HepG2 (cell line): ENCODE data around the gene CCDC192. TPM values are rescaled to one million over a fixed set of nuclear protein-coding genes. Genes with fewer than 3 reads are reported as not detected.

Source experiments
- ATAC-seq: fragments of 200-7000 bp; cut with Tn5 transposase; 3 replicates; pipeline ENCODE4 v1.9.1; 2020; ENCODE audit warnings: mild to moderate bottlenecking, moderate library complexity
- BruUV-seq: library from RNA; stranded (reverse); fragments of 400-500 nt; replicated peaks from 2 replicates; lab custom pipeline; 2021; lab: Mats Ljungman, UMichigan
- CTCF ChIA-PET: fragments of 300-600 bp; formaldehyde crosslinking; extraction: SDS; loops from one replicate; lab custom pipeline; 2021; ENCODE audit warnings: low total read pairs, inconsistent platforms, low intra/inter-chr PET ratio; lab: Yijun Ruan, JAX
- POLR2A ChIA-PET: fragments of 350-600 bp; sonication (Branson Sonifier 250); formaldehyde crosslinking; loops from one replicate; lab custom pipeline; 2020; ENCODE audit warnings: antibody characterized with exemption, inconsistent platforms; lab: Yijun Ruan, JAX
- DNase-seq: peaks from one replicate; pipeline ENCODE4 v3.0.0-alpha.2; 2015; ENCODE audit warnings: low spot score
- FAIRE-seq: peaks from 3 replicates; lab custom pipeline; 2011; peaks lifted over from hg19 to GRCh38; lab: Jason Lieb, UNC
- H2AFZ ChIP-seq: one replicate; pipeline ENCODE4 v1.6.1; 2011; ENCODE audit warnings: low read length, inconsistent platforms
- H3K27ac ChIP-seq: fragments of 300-600 bp; 3 replicates; pipeline ENCODE4 v1.8.0; 2011; ENCODE audit warnings: mixed run types, mild to moderate bottlenecking, mixed read lengths, low read length, inconsistent platforms; ENCODE audit not compliant: insufficient read depth; ENCODE audit errors: extremely low read length
- H3K27me3 ChIP-seq, 2 experiments: fragments of 200-600 bp in 1 of 2; 2 replicates in 1 of 2; 3 replicates in 1 of 2; pipeline versions ENCODE4 v1.6.0 to v1.8.0; 2011; ENCODE audit warnings: low read length in 2 of 2, mild to moderate bottlenecking in 2 of 2, moderate library complexity in 2 of 2, inconsistent platforms in 1 of 2; ENCODE audit not compliant: insufficient read depth in 2 of 2, control insufficient read depth in 1 of 2
- H3K36me3 ChIP-seq, 2 experiments: fragments of 200-600 bp in 1 of 2; replicated peaks in 1 of 2; 2 replicates in 1 of 2; 3 replicates in 1 of 2; pipeline versions ENCODE4 v1.5.1 to v1.8.0; 2011; ENCODE audit warnings: low read length in 2 of 2, inconsistent platforms in 1 of 2; ENCODE audit not compliant: insufficient read depth in 2 of 2, control insufficient read depth in 1 of 2
- H3K4me1 ChIP-seq: 2 replicates; pipeline ENCODE4 v1.5.1; 2012; ENCODE audit warnings: low read length, inconsistent platforms; ENCODE audit not compliant: insufficient read depth
- H3K4me2 ChIP-seq: 2 replicates; pipeline ENCODE4 v1.6.0; 2011; ENCODE audit warnings: low read depth, low read length, inconsistent platforms
- H3K4me3 ChIP-seq, 3 experiments: fragments of 200-600 bp in 1 of 3; sonication (generic), shearing (Covaris generic) in 1 of 3; replicated peaks in 1 of 3; 2 replicates each; pipeline ENCODE4 v1.5.1; 2011 to 2016; ENCODE audit warnings: low read length in 3 of 3, inconsistent platforms in 2 of 3, low read depth in 2 of 3, mild to moderate bottlenecking in 2 of 3, control low read depth in 1 of 3, mixed read lengths in 1 of 3; ENCODE audit not compliant: insufficient read depth in 1 of 3
- H3K79me2 ChIP-seq: one replicate; pipeline ENCODE4 v1.6.1; 2011; ENCODE audit warnings: low read length, inconsistent platforms; ENCODE audit not compliant: insufficient read depth
- H3K9ac ChIP-seq: 2 replicates; pipeline ENCODE4 v1.6.0; 2011; ENCODE audit warnings: mild to moderate bottlenecking, low read depth, low read length, inconsistent platforms; ENCODE audit not compliant: insufficient read depth
- H3K9me3 ChIP-seq: 2 replicates; pipeline ENCODE4 v1.5.1; 2012; ENCODE audit warnings: mild to moderate bottlenecking, low read length
- H4K20me1 ChIP-seq: 2 replicates; pipeline ENCODE4 v1.6.0; 2011; ENCODE audit warnings: inconsistent platforms, mild to moderate bottlenecking, low read length, moderate library complexity; ENCODE audit not compliant: insufficient read depth
- CEBPG ChIP-seq: IDR thresholded peaks from 2 replicates; pipeline ENCODE4 v1.6.1; 2016
- GABPB1 ChIP-seq: IDR thresholded peaks from 2 replicates; pipeline ENCODE4 v1.6.1; 2016; ENCODE audit warnings: mild to moderate bottlenecking, missing genetic modification reagents, moderate library complexity, missing compliant biosample characterization
- IKZF5 ChIP-seq: IDR thresholded peaks from 2 replicates; pipeline ENCODE4 v1.6.1; 2018; ENCODE audit warnings: missing genetic modification reagents, mild to moderate bottlenecking, missing compliant biosample characterization
- PAWR ChIP-seq: sonication (generic); formaldehyde crosslinking; IDR thresholded peaks from 2 replicates; pipeline ENCODE4 v1.4.0; 2020; ENCODE audit warnings: missing genetic modification reagents, mild to moderate bottlenecking, borderline replicate concordance
- PCBP2 ChIP-seq: fragments of 200-400 bp; formaldehyde crosslinking; optimal IDR thresholded peaks from 2 replicates; pipeline ENCODE3; 2018; ENCODE audit warnings: low read length, low read depth; ENCODE audit not compliant: poor library complexity, severe bottlenecking
- SIX1 ChIP-seq: sonication (generic); formaldehyde crosslinking; IDR thresholded peaks from 2 replicates; pipeline ENCODE4 v1.4.0; 2020; ENCODE audit warnings: missing genetic modification reagents, borderline replicate concordance
- SNRNP70 ChIP-seq: fragments of 200-400 bp; formaldehyde crosslinking; IDR thresholded peaks from 2 replicates; pipeline ENCODE4 v1.6.1; 2017; ENCODE audit warnings: mild to moderate bottlenecking, low read depth, low read length, moderate library complexity
- TEAD2 ChIP-seq: sonication (generic); formaldehyde crosslinking; IDR thresholded peaks from 2 replicates; pipeline ENCODE4 v1.9.0; 2021; ENCODE audit warnings: missing genetic modification reagents
- ZNF143 ChIP-seq: sonication (generic); formaldehyde crosslinking; IDR thresholded peaks from 2 replicates; pipeline ENCODE4 v1.4.0; 2020; ENCODE audit warnings: missing genetic modification reagents
- ZNF232 ChIP-seq: sonication (generic); formaldehyde crosslinking; IDR thresholded peaks from 2 replicates; pipeline ENCODE4 v1.4.0; 2020; ENCODE audit warnings: missing genetic modification reagents, borderline replicate concordance
- ZNF552 ChIP-seq: sonication (generic); formaldehyde crosslinking; IDR thresholded peaks from 2 replicates; pipeline ENCODE4 v1.9.0; 2022; ENCODE audit warnings: missing genetic modification reagents, mild to moderate bottlenecking, borderline replicate concordance
- ZZZ3 ChIP-seq: sonication (generic); formaldehyde crosslinking; IDR thresholded peaks from 2 replicates; pipeline ENCODE4 v1.4.0; 2020; ENCODE audit warnings: missing genetic modification reagents, mild to moderate bottlenecking, borderline replicate concordance
- WGBS: methylation state at CpG from one replicate; pipeline ENCODE4 v1.1.6; 2017; ENCODE audit warnings: low lambda C conversion rate; 5-methylcytosine and 5-hydroxymethylcytosine counted together
- in situ Hi-C: cut with HindIII; loops from 2 replicates; pipeline ENCODE4 v1.10.0; 2017; ENCODE audit warnings: low pct_unique_long_range_greater_than_20kb; ENCODE audit not compliant: extremely low pct_ligation_motif_present
- intact Hi-C: fragments of 100-400 bp; cut with micrococcal nuclease; formaldehyde crosslinking; loops from one replicate; pipeline ENCODE4 v1.10.0; 2022; ENCODE audit not compliant: unreplicated experiment
- polyA plus RNA-seq, 8 experiments: library from polyadenylated mRNA; depleted of rRNA in 3 of 8; stranded (reverse) in 7 of 8; unstranded in 1 of 8; fragments of >200 nt; fragmentation: Illumina TruSeq in 4 of 8; extraction: Trizol in 4 of 8; gene quantifications; 2 replicates each; pipeline versions ENCODE4 v1.2.1 to v1.2.3, GENCODE V29; 2011 to 2016; ENCODE audit warnings: low read depth in 4 of 8, missing spikeins in 1 of 8, mixed read lengths in 1 of 8; ENCODE audit not compliant: insufficient read depth in 1 of 8
- total RNA-seq, 5 experiments: library from RNA; depleted of rRNA; stranded (reverse); fragments of >200 nt; fragmentation: Illumina TruSeq; extraction: Trizol; gene quantifications; 2 replicates each; pipeline ENCODE4 v1.2.3, GENCODE V29; 2016; ENCODE audit warnings: low read depth in 1 of 5
- TF ChIP-seq, protein P1 (sequence below): sonication (generic); IDR thresholded peaks from 2 replicates; pipeline ENCODE4 v1.6.1; 2016; ENCODE audit warnings: low read depth, borderline replicate concordance

Gene CCDC192
- total and polyA plus RNA-seq, 2 of the 13 experiments (the other 11 are each of a cell fraction or from before 2014, with no cell fraction given) = not detected

DNA sequence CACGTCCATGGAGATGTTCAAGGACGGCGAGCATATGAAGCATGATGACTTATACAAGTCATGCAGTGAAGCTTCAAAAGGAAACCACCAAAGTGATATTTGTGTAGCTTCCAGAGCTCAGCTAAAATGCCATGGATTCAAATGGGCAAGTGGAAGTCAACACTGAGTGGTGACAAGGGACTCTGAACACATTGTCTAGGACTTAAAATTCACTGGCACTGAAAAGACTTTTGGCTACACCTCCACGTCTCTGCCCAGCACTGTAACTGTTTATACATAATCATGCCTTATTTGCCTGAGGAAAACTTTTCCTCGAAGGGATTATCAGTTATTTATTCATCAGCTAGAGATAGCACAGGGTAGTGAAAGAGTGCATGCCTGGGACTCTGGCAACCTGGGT lies 39.1 kb upstream of the CCDC192 start:
- FAIRE-seq = no peak
- CTCF ChIA-PET = no interaction called here

More for the DNA sequence above, 39.1 kb upstream of the CCDC192 start:
- no peaks in the 10 kb centered on the region for H3K36me3 ChIP-seq
- BruUV-seq = no TSS peak
- H3K27ac ChIP-seq = no peak overlapping the region
- POLR2A ChIA-PET = no interaction called here
- no peaks in the 10 kb centered on the region for H4K20me1 ChIP-seq
- H3K4me3 ChIP-seq = no peak overlapping the region
- H3K79me2 ChIP-seq = no peaks in the 10 kb centered on the region
- TF ChIP-seq ZNF143 (CRISPR knock-in tag) (no peak), SIX1 (no peak), GABPB1 (CRISPR knock-in tag) (no peak), CEBPG (CRISPR knock-in tag) (no peak), TEAD2 (CRISPR knock-in tag) (no peak), ZNF232 (CRISPR knock-in tag) (no peak), PAWR (CRISPR knock-in tag) (no peak), IKZF5 (CRISPR knock-in tag) (no peak), PCBP2 (no peak), ZNF552 (CRISPR knock-in tag) (no peak), SNRNP70 (no peak), ZZZ3 (CRISPR knock-in tag) (no peak)
- TF ChIP-seq, protein P1, sequence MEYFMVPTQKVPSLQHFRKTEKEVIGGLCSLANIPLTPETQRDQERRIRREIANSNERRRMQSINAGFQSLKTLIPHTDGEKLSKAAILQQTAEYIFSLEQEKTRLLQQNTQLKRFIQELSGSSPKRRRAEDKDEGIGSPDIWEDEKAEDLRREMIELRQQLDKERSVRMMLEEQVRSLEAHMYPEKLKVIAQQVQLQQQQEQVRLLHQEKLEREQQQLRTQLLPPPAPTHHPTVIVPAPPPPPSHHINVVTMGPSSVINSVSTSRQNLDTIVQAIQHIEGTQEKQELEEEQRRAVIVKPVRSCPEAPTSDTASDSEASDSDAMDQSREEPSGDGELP = no peak
- intact Hi-C loops = no loop called here
- DNase-seq (no peak), ATAC-seq (no peak)
- no peak overlapping the region for H2AFZ ChIP-seq
- H3K27me3 ChIP-seq = no peaks in the 10 kb centered on the region
- H3K9ac ChIP-seq = no peak overlapping the region
- 41% methylated on average over 5 of the region's 5 CpGs for WGBS
- no peak overlapping the region for H3K4me2 ChIP-seq
- H3K9me3 ChIP-seq = no peaks in the 10 kb centered on the region
- no peaks in the 10 kb centered on the region for H3K4me1 ChIP-seq
- in situ Hi-C loops = no loop called here
